ENCODE measurements around the gene LLPH.

LLPH gene

GRCh38 chr12:66119229-66119869 is 11.2 kb downstream of the LLPH start:
- no peaks in the 10 kb centered on the region for H3K9me3 ChIP-seq (ENCODE audit: control insufficient read depth, insufficient read depth, low read length)
- H3K27me3 ChIP-seq (ENCODE audit: control insufficient read depth, insufficient read depth, low read length) = no peaks in the 10 kb centered on the region
- peaks cover 4% of the 10 kb centered on the region; the same call in 1 of the 2 replicates for H3K36me3 ChIP-seq (ENCODE audit: control insufficient read depth, insufficient read depth, low read length)
- H3K4me3 ChIP-seq (ENCODE audit: low read length) = no peak overlapping the region
- no CpG with 5 or more reads among the region's 2 CpGs for WGBS (ENCODE audit: insufficient coverage, insufficient read length)
- DNase-seq (ENCODE audit: low read depth, low spot score) = no peak
- no peak overlapping the region for H3K27ac ChIP-seq (ENCODE audit: low read length)
- no peaks in the 10 kb centered on the region for H3K4me1 ChIP-seq (ENCODE audit: control insufficient read depth, insufficient read depth, low read length)

DNA sequence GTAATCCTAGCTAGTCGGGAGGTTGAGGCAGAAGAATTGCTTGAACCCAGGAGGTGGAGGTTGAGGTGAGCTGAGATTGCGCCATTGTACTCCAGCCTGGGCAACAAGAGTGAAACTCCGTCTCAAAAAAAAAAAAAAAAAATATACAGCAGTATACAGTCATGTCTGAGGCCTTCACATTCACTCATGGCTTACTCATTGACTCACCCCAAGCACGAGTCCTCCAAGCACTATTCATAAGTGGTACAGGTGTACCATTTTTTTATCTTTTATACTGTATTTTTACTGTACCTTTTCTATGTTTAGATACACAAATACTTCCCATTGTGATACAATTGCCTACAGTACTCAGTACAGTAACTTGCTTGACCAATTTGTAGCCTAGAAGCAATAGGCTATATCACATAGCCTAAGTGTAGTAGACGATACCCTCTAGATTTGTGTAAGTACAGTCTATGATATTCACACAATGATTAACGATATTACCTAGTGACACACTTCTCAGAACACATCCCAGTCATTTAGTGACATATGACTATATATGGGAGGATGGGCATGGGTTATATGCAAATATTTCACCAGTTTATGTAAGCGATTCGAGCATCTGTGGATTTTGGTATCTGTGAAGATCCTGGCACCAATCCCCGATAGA is 12.2 kb downstream of the LLPH start:
- no peak for DNase-seq (ENCODE audit: low read depth, low spot score)

DNA sequence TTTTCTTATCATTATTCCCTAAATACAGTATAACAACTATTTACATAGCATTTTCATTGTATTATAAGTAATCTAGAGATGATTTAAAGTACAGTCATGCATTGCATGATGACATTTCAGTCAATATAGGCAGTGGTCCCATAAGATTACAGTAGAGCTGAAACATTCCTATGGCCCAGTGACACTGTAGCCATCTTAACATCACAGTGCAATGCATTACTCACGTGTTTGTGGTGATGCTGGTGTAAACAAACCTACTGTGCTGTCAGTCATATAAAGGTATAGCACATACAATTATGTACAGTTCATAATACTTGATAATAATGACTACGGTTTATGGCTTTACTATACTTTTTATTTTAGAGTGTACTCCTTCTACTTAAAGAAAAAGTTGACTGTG is 13.3 kb downstream of the LLPH start:
- Histone ChIP-seq H3K4me1 (ENCODE audit: control insufficient read depth, insufficient read depth, low read length) (no peaks in the 10 kb centered on the region), H3K27me3 (ENCODE audit: control insufficient read depth, insufficient read depth, low read length) (no peaks in the 10 kb centered on the region)
- WGBS (ENCODE audit: insufficient coverage, insufficient read length) = no CpG with 5 or more reads among the region's 2 CpGs

More for the DNA sequence above, 12.2 kb downstream of the LLPH start:
- no CpG with 5 or more reads among the region's 9 CpGs for WGBS (ENCODE audit: insufficient coverage, insufficient read length)
- no peaks in the 10 kb centered on the region for H3K9me3 ChIP-seq (ENCODE audit: control insufficient read depth, insufficient read depth, low read length)
- H3K27ac ChIP-seq (ENCODE audit: low read length) = no peak overlapping the region
- H3K4me1 ChIP-seq (ENCODE audit: control insufficient read depth, insufficient read depth, low read length) = no peaks in the 10 kb centered on the region
- no peaks in the 10 kb centered on the region for H3K36me3 ChIP-seq (ENCODE audit: control insufficient read depth, insufficient read depth, low read length)
- no peak overlapping the region for H3K4me3 ChIP-seq (ENCODE audit: low read length)
- no peaks in the 10 kb centered on the region for H3K27me3 ChIP-seq (ENCODE audit: control insufficient read depth, insufficient read depth, low read length)

GRCh38 chr12:66115071-66115600 is 15.4 kb downstream of the LLPH start:
- Histone ChIP-seq H3K4me1 (ENCODE audit: control insufficient read depth, insufficient read depth, low read length) (no peaks in the 10 kb centered on the region), H3K36me3 (ENCODE audit: control insufficient read depth, insufficient read depth, low read length) (no peaks in the 10 kb centered on the region), H3K9me3 (ENCODE audit: control insufficient read depth, insufficient read depth, low read length) (no peaks in the 10 kb centered on the region), H3K4me3 (ENCODE audit: low read length) (no peak overlapping the region), H3K27me3 (ENCODE audit: control insufficient read depth, insufficient read depth, low read length) (no peaks in the 10 kb centered on the region), H3K27ac (ENCODE audit: low read length) (no peak overlapping the region)
- WGBS (ENCODE audit: insufficient coverage, insufficient read length) = no CpG with 5 or more reads among the region's 4 CpGs
- DNase-seq (ENCODE audit: low read depth, low spot score) = no peak

More for the DNA sequence above, 13.3 kb downstream of the LLPH start:
- DNase-seq (ENCODE audit: low read depth, low spot score) = no peak
- Histone ChIP-seq H3K4me3 (ENCODE audit: low read length) (no peak overlapping the region), H3K36me3 (ENCODE audit: control insufficient read depth, insufficient read depth, low read length) (no peaks in the 10 kb centered on the region), H3K27ac (ENCODE audit: low read length) (no peak overlapping the region), H3K9me3 (ENCODE audit: control insufficient read depth, insufficient read depth, low read length) (no peaks in the 10 kb centered on the region)

- no CpG with 5 or more reads among the region's 1 CpG for WGBS (ENCODE audit: insufficient coverage, insufficient read length)
- Histone ChIP-seq H3K27me3 (ENCODE audit: control insufficient read depth, insufficient read depth, low read length) (no peaks in the 10 kb centered on the region), H3K27ac (ENCODE audit: low read length) (no peak overlapping the region), H3K36me3 (ENCODE audit: control insufficient read depth, insufficient read depth, low read length) (no peaks in the 10 kb centered on the region), H3K9me3 (ENCODE audit: control insufficient read depth, insufficient read depth, low read length) (no peaks in the 10 kb centered on the region), H3K4me1 (ENCODE audit: control insufficient read depth, insufficient read depth, low read length) (no peaks in the 10 kb centered on the region), H3K4me3 (ENCODE audit: low read length) (no peak overlapping the region)
- DNase-seq (ENCODE audit: low read depth, low spot score) = no peak
These were observed 17.1 kb downstream of the LLPH start for GRCh38 chr12:66113471-66113870.

DNA sequence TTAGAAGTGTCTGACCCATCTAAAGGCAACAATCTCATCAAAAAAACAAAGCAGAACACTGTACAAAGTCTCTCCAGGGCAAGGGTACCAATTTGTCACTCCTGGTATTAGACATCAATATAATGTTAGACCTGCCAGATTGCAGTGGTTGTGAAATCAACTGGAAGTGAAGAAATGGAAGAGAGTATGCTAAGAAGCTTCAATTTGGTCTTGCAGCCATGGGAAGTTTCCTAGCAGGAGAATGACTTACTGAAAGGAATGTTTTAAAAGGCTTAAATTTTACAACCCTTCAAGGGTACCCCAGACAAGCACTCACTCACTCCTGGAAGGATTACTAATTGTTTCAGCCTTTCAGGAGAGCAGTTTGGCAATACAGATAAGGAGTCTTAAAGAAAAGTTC is 18.9 kb downstream of the LLPH start:
- H3K4me3 ChIP-seq (ENCODE audit: low read length) = no peak overlapping the region
- H3K27ac ChIP-seq (ENCODE audit: low read length) = no peak overlapping the region
- H3K4me1 ChIP-seq (ENCODE audit: control insufficient read depth, insufficient read depth, low read length) = 0 out of 2 replicates have a peak, but pooled peaks cover 3% of the 10 kb centered on the region
- H3K9me3 ChIP-seq (ENCODE audit: control insufficient read depth, insufficient read depth, low read length) = no peaks in the 10 kb centered on the region
- no peak for DNase-seq (ENCODE audit: low read depth, low spot score)
- no peaks in the 10 kb centered on the region for H3K36me3 ChIP-seq (ENCODE audit: control insufficient read depth, insufficient read depth, low read length)
- H3K27me3 ChIP-seq (ENCODE audit: control insufficient read depth, insufficient read depth, low read length) = no peaks in the 10 kb centered on the region

GRCh38 chr12:66109056-66109455 is 21.5 kb downstream of the LLPH start:
- Histone ChIP-seq H3K27me3 (ENCODE audit: control insufficient read depth, insufficient read depth, low read length) (no peaks in the 10 kb centered on the region), H3K27ac (ENCODE audit: low read length) (no peak overlapping the region), H3K9me3 (ENCODE audit: control insufficient read depth, insufficient read depth, low read length) (no peaks in the 10 kb centered on the region), H3K4me1 (ENCODE audit: control insufficient read depth, insufficient read depth, low read length) (0 out of 2 replicates have a peak, but pooled peaks cover 3% of the 10 kb centered on the region), H3K4me3 (ENCODE audit: low read length) (no peak overlapping the region), H3K36me3 (ENCODE audit: control insufficient read depth, insufficient read depth, low read length) (no peaks in the 10 kb centered on the region)
- WGBS (ENCODE audit: insufficient coverage, insufficient read length) = no CpG with 5 or more reads among the region's 4 CpGs
- no peak for DNase-seq (ENCODE audit: low read depth, low spot score)

DNA sequence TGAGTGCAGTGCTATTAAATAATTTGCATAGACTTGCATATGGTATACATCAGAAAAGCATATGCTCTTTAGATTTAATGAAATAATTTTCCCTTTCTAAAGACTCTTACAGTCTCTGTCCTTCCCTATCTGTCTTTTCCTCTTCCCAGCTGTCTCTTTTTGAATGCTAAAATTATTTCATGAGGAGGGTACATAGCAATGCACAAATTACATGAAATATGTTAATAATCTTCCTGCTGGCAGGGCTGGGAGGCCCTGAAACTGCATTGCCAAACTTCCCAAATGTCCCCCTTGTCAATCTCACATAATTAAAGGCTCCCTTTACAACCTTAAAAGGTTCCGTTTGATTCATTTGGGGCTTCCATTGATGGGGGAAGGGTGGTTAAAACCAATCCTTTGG is 22.2 kb downstream of the LLPH start:
- H3K36me3 ChIP-seq (ENCODE audit: control insufficient read depth, insufficient read depth, low read length) = no peaks in the 10 kb centered on the region
- 0 out of 2 replicates have a peak, but pooled peaks cover 3% of the 10 kb centered on the region for H3K4me1 ChIP-seq (ENCODE audit: control insufficient read depth, insufficient read depth, low read length)
- WGBS (ENCODE audit: insufficient coverage, insufficient read length) = no CpG with 5 or more reads among the region's 1 CpG
- H3K4me3 ChIP-seq (ENCODE audit: low read length) = no peak overlapping the region
- H3K9me3 ChIP-seq (ENCODE audit: control insufficient read depth, insufficient read depth, low read length) = no peaks in the 10 kb centered on the region
- no peaks in the 10 kb centered on the region for H3K27me3 ChIP-seq (ENCODE audit: control insufficient read depth, insufficient read depth, low read length)
- no peak for DNase-seq (ENCODE audit: low read depth, low spot score)
- H3K27ac ChIP-seq (ENCODE audit: low read length) = no peak overlapping the region

GRCh38 chr12:66107451-66107915 is 23.1 kb downstream of the LLPH start:
- peak; percentile 96 for DNase-seq (ENCODE audit: low read depth, low spot score)
- Histone ChIP-seq H3K4me1 (ENCODE audit: control insufficient read depth, insufficient read depth, low read length) (0 out of 2 replicates have a peak, but pooled peaks cover 3% of the 10 kb centered on the region), H3K9me3 (ENCODE audit: control insufficient read depth, insufficient read depth, low read length) (no peaks in the 10 kb centered on the region), H3K4me3 (ENCODE audit: low read length) (no peak overlapping the region), H3K27ac (ENCODE audit: low read length) (no peak overlapping the region), H3K27me3 (ENCODE audit: control insufficient read depth, insufficient read depth, low read length) (no peaks in the 10 kb centered on the region), H3K36me3 (ENCODE audit: control insufficient read depth, insufficient read depth, low read length) (no peaks in the 10 kb centered on the region)
- no CpG with 5 or more reads among the region's 9 CpGs for WGBS (ENCODE audit: insufficient coverage, insufficient read length)

- no peaks in the 10 kb centered on the region for H3K9me3 ChIP-seq (ENCODE audit: control insufficient read depth, insufficient read depth, low read length)
- no peak overlapping the region for H3K27ac ChIP-seq (ENCODE audit: low read length)
- no peaks in the 10 kb centered on the region for H3K36me3 ChIP-seq (ENCODE audit: control insufficient read depth, insufficient read depth, low read length)
- 0 out of 2 replicates have a peak, but pooled peaks cover 3% of the 10 kb centered on the region for H3K4me1 ChIP-seq (ENCODE audit: control insufficient read depth, insufficient read depth, low read length)
- no CpG with 5 or more reads among the region's 3 CpGs for WGBS (ENCODE audit: insufficient coverage, insufficient read length)
- DNase-seq (ENCODE audit: low read depth, low spot score) = peak; percentile 11
- H3K4me3 ChIP-seq (ENCODE audit: low read length) = no peak overlapping the region
- no peaks in the 10 kb centered on the region for H3K27me3 ChIP-seq (ENCODE audit: control insufficient read depth, insufficient read depth, low read length)
These were observed 27.3 kb downstream of the LLPH start for GRCh38 chr12:66103016-66103913.

Data from iPS DF 6.9 (cell line).